HFFc6 (cell line): Measurements from ENCODE around the gene ANTXRL. TPM values are rescaled to one million over a fixed set of nuclear protein-coding genes. Genes with fewer than 3 reads are reported as not detected.
"Not testable (repeated sequence)": the region's sequence is repeated elsewhere in the genome, so short reads cannot be mapped to it uniquely, and the experiment has no call there.

Experiments
- DNase-seq: peaks from one replicate; pipeline ENCODE4 v3.0.0-alpha.2; 2018
- H3K27ac Mint-ChIP-seq: 2 replicates; pipeline ENCODE4 v1.8.0; 2020; ENCODE audit warnings: mild to moderate bottlenecking, mixed read lengths
- H3K27me3 Mint-ChIP-seq: 2 replicates; pipeline ENCODE4 v1.8.0; 2021; ENCODE audit warnings: mild to moderate bottlenecking, moderate library complexity, mixed read lengths; ENCODE audit not compliant: insufficient read depth
- H3K36me3 Mint-ChIP-seq: 2 replicates; pipeline ENCODE4 v1.8.0; 2021; ENCODE audit warnings: low read depth, mixed read lengths
- H3K4me1 Mint-ChIP-seq: 2 replicates; pipeline ENCODE4 v1.8.0; 2020; ENCODE audit warnings: low read depth, mixed read lengths
- H3K4me3 Mint-ChIP-seq: 2 replicates; pipeline ENCODE4 v1.8.0; 2020; ENCODE audit warnings: mild to moderate bottlenecking, moderate library complexity, mixed read lengths
- H3K9me3 Mint-ChIP-seq: 2 replicates; pipeline ENCODE4 v1.8.0; 2020; ENCODE audit warnings: mild to moderate bottlenecking, mixed read lengths
- CTCF ChIP-seq: fragments of 200-600 bp; sonication (generic); IDR thresholded peaks from 2 replicates; pipeline ENCODE4 v1.5.0; 2021; ENCODE audit warnings: antibody characterized with exemption, mild to moderate bottlenecking
- total RNA-seq, 6 experiments: library from RNA; stranded (reverse); fragmentation: NEBNext Ultra II Directional; extraction: Animal tissue kit (Norgen Biotek cat#: 25700); gene quantifications; 2 replicates in 1 of 6; 3 replicates in 5 of 6; pipeline ENCODE4 v1.2.3, GENCODE V29; 2021

ANTXRL gene
- total RNA-seq, 6 experiments from 2014 or later, result not detected

GRCh38 chr10:46297406-46298204 is 10.8 kb downstream of the ANTXRL start:
- 0 out of 2 replicates have a peak, but pooled peaks have one; percentile 20 for TF ChIP-seq CTCF
- Mint-ChIP-seq H3K4me1 (no peaks in the 10 kb centered on the region), H3K36me3 (no peaks in the 10 kb centered on the region)

GRCh38 chr10:46298477-46299285 is 11.9 kb downstream of the ANTXRL start:
- DNase-seq, result no peak
- Mint-ChIP-seq H3K27ac (no peak overlapping the region), H3K36me3 (no peaks in the 10 kb centered on the region), H3K4me1 (no peaks in the 10 kb centered on the region), H3K27me3 (peaks cover 7% of the 10 kb centered on the region), H3K9me3 (no peaks in the 10 kb centered on the region), H3K4me3 (no peak overlapping the region)
- no peak for TF ChIP-seq CTCF

More at GRCh38 chr10:46297406-46298204, 10.8 kb downstream of the ANTXRL start:
- DNase-seq, result no peak
- H3K4me3 Mint-ChIP-seq, result no peak overlapping the region
- no peak overlapping the region for H3K27ac Mint-ChIP-seq
- H3K9me3 Mint-ChIP-seq, result no peaks in the 10 kb centered on the region
- peaks cover 11% of the 10 kb centered on the region for H3K27me3 Mint-ChIP-seq

GRCh38 chr10:46299286-46299535 is 12.4 kb downstream of the ANTXRL start:
- Mint-ChIP-seq H3K36me3 (no peaks in the 10 kb centered on the region), H3K4me3 (no peak overlapping the region), H3K27ac (no peak overlapping the region), H3K9me3 (no peaks in the 10 kb centered on the region), H3K27me3 (peaks cover 7% of the 10 kb centered on the region), H3K4me1 (no peaks in the 10 kb centered on the region)
- no peak for DNase-seq
- no peak for TF ChIP-seq CTCF

GRCh38 chr10:46299536-46300369 is 13.0 kb downstream of the ANTXRL start:
- H3K27me3 Mint-ChIP-seq, result peaks cover 7% of the 10 kb centered on the region
- no peak overlapping the region for H3K27ac Mint-ChIP-seq
- H3K4me1 Mint-ChIP-seq, result no peaks in the 10 kb centered on the region
- no peak for TF ChIP-seq CTCF
- H3K4me3 Mint-ChIP-seq, result no peak overlapping the region
- DNase-seq, result no peak
- H3K9me3 Mint-ChIP-seq, result no peaks in the 10 kb centered on the region
- H3K36me3 Mint-ChIP-seq, result no peaks in the 10 kb centered on the region

GRCh38 chr10:46300370-46300711 is 13.5 kb downstream of the ANTXRL start:
- DNase-seq, H3K36me3 Mint-ChIP-seq, H3K9me3 Mint-ChIP-seq, H3K27ac Mint-ChIP-seq, H3K4me3 Mint-ChIP-seq, H3K27me3 Mint-ChIP-seq, H3K4me1 Mint-ChIP-seq: not testable (repeated sequence)
